ENCODE results near the gene SMIM10L2A.
"Not testable (repeated sequence)": the region's sequence is repeated elsewhere in the genome, so short reads cannot be mapped to it uniquely, and the experiment has no call there.

SMIM10L2A gene

DNA sequence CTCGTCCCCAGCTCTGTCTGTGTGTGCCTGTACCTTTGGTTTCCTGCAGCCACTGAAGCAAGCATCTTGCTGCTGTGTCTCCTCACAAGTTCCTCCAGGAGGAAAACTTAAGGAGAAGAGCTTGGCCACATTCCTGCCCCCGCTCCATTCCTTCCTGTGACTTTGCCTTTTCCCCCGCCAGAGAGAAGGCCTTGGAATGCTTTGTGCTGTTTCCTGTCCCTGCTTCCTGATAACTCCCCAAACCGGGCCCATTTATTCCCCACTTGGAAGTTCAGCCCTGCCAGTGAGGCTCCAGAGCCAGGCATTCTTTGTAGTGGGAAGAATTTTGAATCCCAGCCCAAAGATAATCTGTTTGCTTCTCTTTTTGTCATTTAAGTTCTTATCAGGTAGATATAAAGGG lies 33.1 kb downstream of the SMIM10L2A start:
- H3K4me3 ChIP-seq (ENCODE audit: low read depth, low read length): no peak overlapping the region
- TF ChIP-seq, protein P1, sequence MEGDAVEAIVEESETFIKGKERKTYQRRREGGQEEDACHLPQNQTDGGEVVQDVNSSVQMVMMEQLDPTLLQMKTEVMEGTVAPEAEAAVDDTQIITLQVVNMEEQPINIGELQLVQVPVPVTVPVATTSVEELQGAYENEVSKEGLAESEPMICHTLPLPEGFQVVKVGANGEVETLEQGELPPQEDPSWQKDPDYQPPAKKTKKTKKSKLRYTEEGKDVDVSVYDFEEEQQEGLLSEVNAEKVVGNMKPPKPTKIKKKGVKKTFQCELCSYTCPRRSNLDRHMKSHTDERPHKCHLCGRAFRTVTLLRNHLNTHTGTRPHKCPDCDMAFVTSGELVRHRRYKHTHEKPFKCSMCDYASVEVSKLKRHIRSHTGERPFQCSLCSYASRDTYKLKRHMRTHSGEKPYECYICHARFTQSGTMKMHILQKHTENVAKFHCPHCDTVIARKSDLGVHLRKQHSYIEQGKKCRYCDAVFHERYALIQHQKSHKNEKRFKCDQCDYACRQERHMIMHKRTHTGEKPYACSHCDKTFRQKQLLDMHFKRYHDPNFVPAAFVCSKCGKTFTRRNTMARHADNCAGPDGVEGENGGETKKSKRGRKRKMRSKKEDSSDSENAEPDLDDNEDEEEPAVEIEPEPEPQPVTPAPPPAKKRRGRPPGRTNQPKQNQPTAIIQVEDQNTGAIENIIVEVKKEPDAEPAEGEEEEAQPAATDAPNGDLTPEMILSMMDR (IDR thresholded peaks at IDR 0.05; ENCODE audit: borderline replicate concordance, insufficient read depth, low read depth, low read length): no peak

DNA sequence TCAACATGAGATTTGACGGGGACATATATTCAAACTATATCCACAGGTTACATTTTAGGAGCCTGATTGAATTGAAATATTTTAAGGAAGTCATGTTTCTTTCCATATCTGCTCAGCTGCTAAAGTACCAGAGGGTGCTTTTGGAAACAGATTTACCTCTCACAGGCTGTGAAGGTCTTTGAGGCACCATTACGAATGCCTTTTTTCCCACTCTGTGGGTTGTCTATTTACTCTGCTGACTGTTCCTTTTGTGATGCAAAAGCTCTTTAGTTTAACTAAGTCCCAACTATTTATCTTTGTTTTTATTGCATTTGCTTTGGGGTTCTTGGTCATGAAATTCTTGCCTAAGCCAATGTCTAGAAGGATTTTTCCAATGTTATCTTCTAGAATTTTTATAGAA lies 40.0 kb downstream of the SMIM10L2A start:
- H3K4me3 ChIP-seq (ENCODE audit: low read depth, low read length): not testable (repeated sequence)

DNA sequence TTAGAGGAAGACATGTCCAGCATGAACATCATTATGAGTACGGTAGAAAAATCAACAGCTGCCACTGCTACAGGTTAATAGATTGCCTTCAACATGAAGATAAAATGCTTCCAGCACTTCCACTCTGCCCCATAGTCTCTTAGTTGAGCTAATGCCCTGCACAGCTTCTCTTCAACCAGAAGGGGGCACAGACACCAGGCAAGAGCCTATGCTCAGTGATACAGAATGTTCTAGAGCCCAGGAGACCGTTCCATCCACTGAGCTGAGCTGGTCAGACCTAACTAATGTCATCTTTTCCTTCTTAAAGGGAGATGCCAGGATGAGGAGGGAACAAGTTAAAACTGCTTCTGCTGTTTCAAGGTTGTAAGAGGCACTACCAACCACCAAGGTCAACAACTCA lies 42.2 kb downstream of the SMIM10L2A start:
- TF ChIP-seq, protein P1 (IDR thresholded peaks at IDR 0.05; ENCODE audit: borderline replicate concordance, insufficient read depth, low read depth, low read length): peak; percentile 51; the same call in 1 of the 2 replicates
- no peak overlapping the region for H3K4me3 ChIP-seq (ENCODE audit: low read depth, low read length)

DNA sequence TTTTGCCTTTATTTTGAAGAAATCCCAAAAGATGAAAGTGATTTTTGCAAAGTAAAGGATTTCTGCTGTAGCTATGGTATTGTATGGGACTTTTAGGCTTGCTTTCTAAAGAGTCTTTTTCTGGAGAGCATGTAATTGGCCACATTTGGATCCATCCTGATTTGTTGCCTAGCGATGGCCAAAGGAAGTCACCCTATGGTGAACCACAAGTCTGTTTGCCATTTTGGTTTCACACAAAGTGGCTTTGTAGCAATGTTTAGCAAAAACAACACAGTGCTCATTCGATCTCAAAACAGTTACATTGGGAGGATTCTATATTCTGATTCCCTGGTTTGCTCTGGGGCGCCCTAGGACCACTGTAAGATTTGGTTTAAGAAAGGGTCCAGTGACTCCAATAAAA lies 54.6 kb downstream of the SMIM10L2A start:
- TF ChIP-seq, protein P1 (IDR thresholded peaks at IDR 0.05; ENCODE audit: borderline replicate concordance, insufficient read depth, low read depth, low read length): no peak

DNA sequence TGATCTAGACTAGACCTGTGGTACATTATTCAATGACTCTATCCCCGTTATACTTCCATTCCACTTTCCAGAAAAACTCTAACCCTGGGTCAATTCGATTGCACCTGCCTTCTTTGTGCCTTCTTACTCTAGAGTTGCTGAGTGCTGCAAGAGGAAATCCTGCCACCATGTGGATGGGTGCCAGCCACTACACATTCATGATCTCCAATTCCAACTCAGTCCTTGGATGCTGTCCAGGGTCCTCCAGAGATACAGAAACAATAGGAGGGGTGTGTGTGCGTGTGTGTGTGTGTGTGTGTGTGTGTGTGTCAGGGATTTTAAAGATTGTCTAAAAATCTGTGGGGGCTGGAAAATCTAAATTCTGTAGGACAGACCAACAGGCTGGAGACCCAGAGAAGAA lies 55.8 kb downstream of the SMIM10L2A start:
- TF ChIP-seq, protein P1 (IDR thresholded peaks at IDR 0.05; ENCODE audit: borderline replicate concordance, insufficient read depth, low read depth, low read length): peak; percentile 32; the same call in 1 of the 2 replicates
- no peak overlapping the region for H3K4me3 ChIP-seq (ENCODE audit: low read depth, low read length)

More for the DNA sequence above, 54.6 kb downstream of the SMIM10L2A start:
- H3K4me3 ChIP-seq (ENCODE audit: low read depth, low read length): no peak overlapping the region

Measured in GM12875 (cell line).